ENCODE measurements around the gene RASGRP1. TPM values are rescaled to one million over a fixed set of nuclear protein-coding genes. Genes with fewer than 3 reads are reported as not detected.

Gene RASGRP1
- total RNA-seq, 1 donor = 9.5 TPM

DNA sequence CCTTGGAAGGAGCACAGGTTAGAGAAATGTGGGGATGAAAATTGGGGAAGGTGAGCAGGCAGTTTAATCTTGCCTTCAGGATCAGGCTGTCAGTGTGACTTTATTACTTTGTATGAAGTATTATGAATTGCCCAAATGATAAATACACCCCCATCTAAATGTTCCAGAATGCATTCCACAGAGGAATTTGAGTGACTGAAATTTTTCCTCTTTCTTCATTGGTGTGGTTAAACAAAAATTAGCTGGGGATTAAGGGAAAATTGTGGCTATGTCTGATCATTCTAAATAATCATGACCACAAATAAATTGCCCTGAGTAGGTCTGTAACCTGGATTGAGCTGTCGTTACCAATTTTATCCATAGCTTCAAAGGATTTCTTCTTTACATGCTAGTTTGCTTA lies 77.2 kb downstream of the RASGRP1 start:
- DNase-seq (ENCODE audit: low read depth) = no peak
- no peak overlapping the region for H3K4me3 ChIP-seq (ENCODE audit: low read depth, low read length)
- TF ChIP-seq, protein P1, sequence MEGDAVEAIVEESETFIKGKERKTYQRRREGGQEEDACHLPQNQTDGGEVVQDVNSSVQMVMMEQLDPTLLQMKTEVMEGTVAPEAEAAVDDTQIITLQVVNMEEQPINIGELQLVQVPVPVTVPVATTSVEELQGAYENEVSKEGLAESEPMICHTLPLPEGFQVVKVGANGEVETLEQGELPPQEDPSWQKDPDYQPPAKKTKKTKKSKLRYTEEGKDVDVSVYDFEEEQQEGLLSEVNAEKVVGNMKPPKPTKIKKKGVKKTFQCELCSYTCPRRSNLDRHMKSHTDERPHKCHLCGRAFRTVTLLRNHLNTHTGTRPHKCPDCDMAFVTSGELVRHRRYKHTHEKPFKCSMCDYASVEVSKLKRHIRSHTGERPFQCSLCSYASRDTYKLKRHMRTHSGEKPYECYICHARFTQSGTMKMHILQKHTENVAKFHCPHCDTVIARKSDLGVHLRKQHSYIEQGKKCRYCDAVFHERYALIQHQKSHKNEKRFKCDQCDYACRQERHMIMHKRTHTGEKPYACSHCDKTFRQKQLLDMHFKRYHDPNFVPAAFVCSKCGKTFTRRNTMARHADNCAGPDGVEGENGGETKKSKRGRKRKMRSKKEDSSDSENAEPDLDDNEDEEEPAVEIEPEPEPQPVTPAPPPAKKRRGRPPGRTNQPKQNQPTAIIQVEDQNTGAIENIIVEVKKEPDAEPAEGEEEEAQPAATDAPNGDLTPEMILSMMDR (IDR thresholded peaks at IDR 0.05; ENCODE audit: insufficient read depth, low read depth, low read length) = no peak

DNA sequence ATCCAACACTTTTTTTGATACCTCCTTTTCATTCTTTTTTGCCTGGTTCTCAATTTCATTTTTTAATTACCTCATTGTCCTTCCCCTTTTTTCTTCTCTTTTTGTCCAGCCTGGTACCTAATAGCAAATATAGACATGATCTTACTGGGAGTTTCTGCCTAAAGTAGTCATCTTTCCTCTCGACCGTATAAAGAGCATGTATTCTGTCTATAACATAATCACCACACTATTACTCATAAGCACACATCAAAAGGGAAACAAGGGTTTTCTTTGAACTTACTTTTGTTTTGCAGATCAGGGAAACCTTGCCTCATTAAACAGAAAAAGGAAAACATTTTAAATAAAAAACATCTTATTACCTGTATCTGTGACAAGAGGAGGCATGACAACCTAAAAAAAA lies 77.7 kb downstream of the RASGRP1 start:
- no peak overlapping the region for H3K4me3 ChIP-seq (ENCODE audit: low read depth, low read length)
- TF ChIP-seq, protein P1 (IDR thresholded peaks at IDR 0.05; ENCODE audit: insufficient read depth, low read depth, low read length) = no peak
- DNase-seq (ENCODE audit: low read depth) = no peak

DNA sequence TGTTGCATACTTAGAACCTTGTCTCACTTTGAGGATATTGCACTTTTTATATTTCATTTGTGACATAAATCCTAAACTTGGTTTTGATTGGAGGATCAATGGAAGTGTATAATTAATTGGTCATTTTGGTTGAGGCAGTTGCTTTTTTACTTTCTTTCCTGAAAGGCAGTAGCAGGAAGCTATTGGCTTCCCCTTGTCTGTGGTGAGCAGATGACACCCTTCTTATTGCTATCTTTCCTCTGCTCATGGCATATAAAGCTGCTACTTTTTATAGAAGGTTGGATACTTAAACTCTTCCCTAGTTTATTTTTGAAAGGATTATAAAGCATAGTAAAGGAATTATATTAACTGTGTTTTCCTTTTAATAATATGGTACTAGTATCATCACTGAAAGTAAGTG lies 82.0 kb downstream of the RASGRP1 start:
- no peak for DNase-seq (ENCODE audit: low read depth)
- TF ChIP-seq, protein P1 (IDR thresholded peaks at IDR 0.05; ENCODE audit: insufficient read depth, low read depth, low read length) = no peak
- no peak overlapping the region for H3K4me3 ChIP-seq (ENCODE audit: low read depth, low read length)

DNA sequence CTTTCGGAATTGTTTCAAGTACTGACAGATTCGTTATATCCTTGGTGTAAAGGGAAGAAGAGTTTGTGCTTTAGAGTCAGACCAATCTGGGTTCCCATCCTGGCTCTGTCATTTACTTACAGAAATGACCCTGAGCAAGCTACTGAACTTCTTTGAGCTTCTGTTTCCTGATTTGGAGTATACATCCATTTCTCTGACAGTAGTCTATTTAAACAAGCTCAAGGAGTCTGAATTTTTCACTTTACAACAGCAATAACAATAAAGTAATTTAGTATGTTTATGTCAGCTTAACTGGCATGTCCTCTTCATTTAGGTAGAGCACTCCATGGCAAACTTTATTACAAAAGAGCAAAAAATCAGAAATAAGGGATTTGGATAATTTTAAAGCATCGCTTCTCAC lies 82.9 kb downstream of the RASGRP1 start:
- DNase-seq (ENCODE audit: low read depth) = no peak
- H3K4me3 ChIP-seq (ENCODE audit: low read depth, low read length) = no peak overlapping the region
- TF ChIP-seq, protein P1 (IDR thresholded peaks at IDR 0.05; ENCODE audit: insufficient read depth, low read depth, low read length) = no peak

DNA sequence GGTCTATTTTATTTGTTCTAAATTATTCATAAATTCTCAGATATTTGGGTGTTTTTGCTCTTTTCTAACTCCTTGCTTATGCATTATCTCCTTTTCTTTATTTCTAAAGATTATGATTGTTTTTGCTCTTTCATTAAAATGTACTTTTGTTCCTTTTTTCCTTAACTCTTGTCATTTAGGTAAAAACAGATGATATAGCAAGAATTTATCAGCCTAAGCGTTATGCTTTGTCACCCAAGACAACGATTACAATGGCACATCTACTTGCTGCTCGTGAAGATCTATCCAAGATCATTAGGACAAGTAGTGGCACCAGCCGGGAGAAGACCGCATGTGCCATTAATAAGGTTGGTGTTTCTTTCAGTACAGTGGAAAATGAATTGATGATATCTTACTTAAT lies 83.5 kb downstream of the RASGRP1 start:
- TF ChIP-seq, protein P1 (IDR thresholded peaks at IDR 0.05; ENCODE audit: insufficient read depth, low read depth, low read length) = no peak

DNA sequence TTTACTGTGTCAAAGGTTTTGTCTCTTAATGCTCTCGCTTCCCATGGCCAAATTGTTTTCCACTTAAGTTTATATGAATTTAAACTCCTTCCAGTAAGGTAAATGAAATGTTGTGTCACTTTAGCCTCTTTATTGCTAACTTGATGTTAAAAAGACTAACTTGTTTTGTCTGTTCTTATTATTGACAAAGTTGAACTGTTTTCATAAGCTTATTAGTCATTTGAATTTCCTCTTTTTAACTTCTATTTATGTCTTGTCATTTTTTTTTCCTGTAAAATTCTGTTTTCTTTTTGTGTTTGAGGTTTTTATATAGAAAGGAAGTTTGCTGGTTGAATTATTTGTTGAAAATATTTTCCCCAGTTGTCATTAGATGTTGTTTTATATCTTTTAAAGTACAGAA lies 84.9 kb downstream of the RASGRP1 start:
- TF ChIP-seq, protein P1 (IDR thresholded peaks at IDR 0.05; ENCODE audit: insufficient read depth, low read depth, low read length) = no peak
- no peak overlapping the region for H3K4me3 ChIP-seq (ENCODE audit: low read depth, low read length)

More for the DNA sequence above, 83.5 kb downstream of the RASGRP1 start:
- no peak for DNase-seq (ENCODE audit: low read depth)
- H3K4me3 ChIP-seq (ENCODE audit: low read depth, low read length) = no peak overlapping the region

DNA sequence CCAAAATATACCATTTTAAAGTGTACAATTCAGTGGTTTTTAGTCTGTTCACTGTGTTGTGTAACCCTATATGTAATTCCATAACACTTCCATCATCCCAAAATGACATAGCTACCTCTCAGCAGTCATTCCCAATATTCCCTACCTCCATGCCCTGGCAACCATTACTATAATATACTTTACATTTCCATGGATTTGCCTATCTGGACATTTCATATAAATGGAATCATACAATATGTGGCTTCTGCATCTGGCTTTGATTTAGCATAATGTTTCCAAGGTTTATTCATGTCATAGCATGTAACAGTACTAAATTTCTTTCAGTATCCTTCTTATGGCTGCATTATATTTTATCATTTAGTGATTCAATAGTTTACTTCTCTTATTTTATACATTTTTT lies 85.3 kb downstream of the RASGRP1 start:
- no peak for DNase-seq (ENCODE audit: low read depth)
- TF ChIP-seq, protein P1 (IDR thresholded peaks at IDR 0.05; ENCODE audit: insufficient read depth, low read depth, low read length) = no peak
- H3K4me3 ChIP-seq (ENCODE audit: low read depth, low read length) = no peak overlapping the region

More for the DNA sequence above, 84.9 kb downstream of the RASGRP1 start:
- no peak for DNase-seq (ENCODE audit: low read depth)
